Duodenal mucosa (tissue), 2 donors: ENCODE measurements around the gene ANKFY1.

Source experiments
- H3K27ac ChIP-seq: one replicate; pipeline ENCODE4 v1.7.0; 2013; ENCODE audit warnings: low read depth, low read length
- H3K27me3 ChIP-seq, 2 donors: one replicate each; pipeline ENCODE4 v1.7.0; 2013; ENCODE audit warnings: low read length in 2 of 2, control low read depth in 1 of 2; ENCODE audit not compliant: insufficient read depth in 2 of 2, control insufficient read depth in 1 of 2
- H3K36me3 ChIP-seq, 2 donors: one replicate each; pipeline ENCODE4 v1.7.0; 2013; ENCODE audit warnings: low read length in 2 of 2, control low read depth in 1 of 2; ENCODE audit not compliant: insufficient read depth in 2 of 2, control insufficient read depth in 1 of 2
- H3K4me1 ChIP-seq, 2 donors: one replicate each; pipeline ENCODE4 v1.7.0; 2013; ENCODE audit warnings: low read length in 2 of 2, control low read depth in 1 of 2; ENCODE audit not compliant: insufficient read depth in 2 of 2, control insufficient read depth in 1 of 2
- H3K4me3 ChIP-seq, 2 donors: one replicate each; pipeline ENCODE4 v1.7.0; 2013; ENCODE audit warnings: low read length in 2 of 2, low read depth in 1 of 2
- H3K9ac ChIP-seq, 2 donors: one replicate each; pipeline ENCODE4 v1.7.0; 2013; ENCODE audit warnings: low read length in 2 of 2, low read depth in 1 of 2
- H3K9me3 ChIP-seq, 2 donors: one replicate each; pipeline ENCODE4 v1.7.0; 2013; ENCODE audit warnings: low read length in 2 of 2, control low read depth in 1 of 2; ENCODE audit not compliant: control insufficient read depth in 1 of 2

The ANKFY1 gene

DNA sequence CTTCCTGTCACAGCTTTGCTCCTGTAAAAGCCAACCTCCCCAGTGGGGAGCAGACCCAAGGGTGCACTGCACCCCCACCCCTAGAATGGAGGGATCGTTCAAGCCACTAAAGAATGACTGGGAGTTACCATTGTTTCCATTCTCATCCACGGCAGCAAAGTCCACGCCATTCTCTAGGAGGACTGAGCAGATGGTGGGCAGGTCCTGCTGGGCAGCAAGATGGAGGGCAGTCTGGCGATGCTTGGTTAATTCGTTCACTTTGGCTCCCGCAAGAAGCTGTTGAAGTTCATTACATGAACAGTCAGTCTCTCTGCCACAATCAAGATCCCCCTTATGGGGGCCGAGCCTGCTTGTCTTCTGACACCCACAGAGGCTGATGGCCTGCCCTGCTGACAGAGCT is 90.0 kb downstream of the ANKFY1 start:
- H3K27ac ChIP-seq = no peak overlapping the region
- H3K9me3 ChIP-seq = no peaks in the 10 kb centered on the region
- no peak overlapping the region for H3K9ac ChIP-seq
- no peaks in the 10 kb centered on the region for H3K27me3 ChIP-seq
- no peaks in the 10 kb centered on the region for H3K4me1 ChIP-seq
- no peak overlapping the region for H3K4me3 ChIP-seq
- H3K36me3 ChIP-seq = peaks cover 60 to 93% of the 10 kb centered on the region in 2 donors

- no peak overlapping the region for H3K27ac ChIP-seq
- H3K9ac ChIP-seq = no peak overlapping the region
- H3K4me1 ChIP-seq = no peaks in the 10 kb centered on the region
- peaks cover 54 to 84% of the 10 kb centered on the region in 2 donors for H3K36me3 ChIP-seq
- no peaks in the 10 kb centered on the region for H3K27me3 ChIP-seq
- H3K9me3 ChIP-seq = no peaks in the 10 kb centered on the region
- no peak overlapping the region for H3K4me3 ChIP-seq
These were observed 91.4 kb downstream of the ANKFY1 start for GRCh38 chr17:4172356-4172755.

- no peak overlapping the region for H3K4me3 ChIP-seq
- no peak overlapping the region for H3K27ac ChIP-seq
- peaks cover 51 to 79% of the 10 kb centered on the region in 2 donors for H3K36me3 ChIP-seq
- H3K27me3 ChIP-seq = no peaks in the 10 kb centered on the region
- H3K9ac ChIP-seq = no peak overlapping the region
- H3K4me1 ChIP-seq = no peaks in the 10 kb centered on the region
- no peaks in the 10 kb centered on the region for H3K9me3 ChIP-seq
These were observed 93.0 kb downstream of the ANKFY1 start for GRCh38 chr17:4170639-4171280.

DNA sequence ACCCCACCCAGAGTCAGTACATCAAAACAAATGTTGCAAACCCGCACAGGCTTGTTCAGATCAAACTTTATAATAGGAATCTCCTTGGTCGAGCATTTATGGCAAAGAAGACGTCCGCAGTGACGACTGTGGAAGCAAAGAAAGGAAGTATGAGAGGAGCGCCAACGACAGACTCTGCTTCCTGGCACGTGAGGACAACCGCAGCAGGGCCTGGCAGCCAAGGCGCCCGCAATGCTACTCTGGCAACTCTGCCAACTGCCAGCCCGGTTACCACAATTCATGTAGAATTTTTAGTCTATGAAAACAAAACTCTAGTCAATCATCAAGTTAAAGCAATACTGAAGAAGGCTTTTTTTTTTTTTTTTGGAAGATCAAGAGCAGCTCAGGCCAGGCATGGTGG is 96.0 kb downstream of the ANKFY1 start:
- H3K36me3 ChIP-seq = peaks cover 55 to 75% of the 10 kb centered on the region in 2 donors
- H3K4me1 ChIP-seq = no peaks in the 10 kb centered on the region
- no peaks in the 10 kb centered on the region for H3K27me3 ChIP-seq
- H3K4me3 ChIP-seq = no peak overlapping the region
- H3K9me3 ChIP-seq = no peaks in the 10 kb centered on the region
- no peak overlapping the region for H3K9ac ChIP-seq
- no peak overlapping the region for H3K27ac ChIP-seq

GRCh38 chr17:4166419-4166818 is 97.4 kb downstream of the ANKFY1 start:
- Histone ChIP-seq H3K27me3 (no peaks in the 10 kb centered on the region), H3K4me3 (no peak overlapping the region), H3K4me1 (peaks cover 5% of the 10 kb centered on the region in 2 donors), H3K9ac (no peak overlapping the region), H3K36me3 (peaks cover 44 to 61% of the 10 kb centered on the region in 2 donors), H3K9me3 (no peaks in the 10 kb centered on the region), H3K27ac (no peak overlapping the region)

GRCh38 chr17:4165301-4166010 is 98.3 kb downstream of the ANKFY1 start:
- Histone ChIP-seq H3K4me3 (no peak overlapping the region), H3K4me1 (peaks cover 9 to 10% of the 10 kb centered on the region in 2 donors), H3K27ac (no peak overlapping the region), H3K27me3 (no peaks in the 10 kb centered on the region), H3K36me3 (peaks cover 43 to 51% of the 10 kb centered on the region in 2 donors), H3K9me3 (no peaks in the 10 kb centered on the region), H3K9ac (no peak overlapping the region)

- Histone ChIP-seq H3K9ac (no peak overlapping the region), H3K9me3 (no peaks in the 10 kb centered on the region), H3K4me1 (peaks cover 9 to 10% of the 10 kb centered on the region in 2 donors), H3K36me3 (peaks cover 32 to 41% of the 10 kb centered on the region in 2 donors), H3K4me3 (no peak overlapping the region), H3K27me3 (no peaks in the 10 kb centered on the region), H3K27ac (no peak overlapping the region)
These were observed 99.8 kb downstream of the ANKFY1 start for GRCh38 chr17:4163951-4164350.

- Histone ChIP-seq H3K27ac (no peak overlapping the region), H3K4me3 (no peak overlapping the region), H3K36me3 (peaks cover 28 to 43% of the 10 kb centered on the region in 2 donors), H3K9me3 (no peaks in the 10 kb centered on the region), H3K27me3 (no peaks in the 10 kb centered on the region), H3K4me1 (peaks cover 9 to 10% of the 10 kb centered on the region in 2 donors), H3K9ac (no peak overlapping the region)
These were observed 100.9 kb downstream of the ANKFY1 start for GRCh38 chr17:4162775-4163466.

DNA sequence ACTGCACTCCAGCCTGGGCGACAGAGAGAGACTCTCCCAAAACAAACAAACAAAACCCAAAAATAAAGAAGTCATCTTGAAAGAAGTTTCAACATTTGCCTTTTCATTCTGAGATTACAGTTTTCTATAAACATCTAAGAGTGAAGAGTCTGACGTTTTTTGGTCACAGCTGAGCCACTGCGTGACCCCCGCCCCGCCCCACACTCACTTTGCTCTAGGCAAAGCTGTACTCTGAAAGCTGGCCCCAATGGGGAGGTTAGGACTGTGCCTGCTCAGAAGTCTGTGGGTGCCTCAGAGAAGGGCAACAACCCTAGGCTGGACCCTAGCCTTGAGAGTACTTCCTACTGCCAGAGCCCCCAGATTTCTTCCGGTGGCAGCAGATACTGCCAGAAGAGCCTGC is 101.5 kb downstream of the ANKFY1 start:
- no peak overlapping the region for H3K27ac ChIP-seq
- no peak overlapping the region for H3K4me3 ChIP-seq
- H3K36me3 ChIP-seq = peaks cover 25 to 45% of the 10 kb centered on the region in 2 donors

DNA sequence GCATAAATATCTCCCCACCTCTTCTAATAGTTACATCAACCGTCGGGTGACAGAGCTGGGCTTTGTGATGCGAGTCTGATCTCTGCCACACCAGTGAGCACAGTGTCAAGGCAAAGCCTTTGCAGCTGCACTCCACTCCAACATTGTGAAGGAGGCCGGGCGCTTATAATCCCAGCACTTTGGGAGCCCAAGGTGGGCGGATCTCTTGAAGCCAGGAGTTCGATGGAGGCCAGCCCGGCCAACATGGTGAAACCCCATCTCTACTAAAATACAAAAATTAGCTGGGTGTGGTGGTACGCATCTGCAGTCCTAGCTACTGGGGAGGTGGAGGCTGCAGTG is 101.8 kb downstream of the ANKFY1 start:
- no peak overlapping the region for H3K27ac ChIP-seq
- peaks cover 24 to 45% of the 10 kb centered on the region in 2 donors for H3K36me3 ChIP-seq
- peaks cover 9 to 10% of the 10 kb centered on the region in 2 donors for H3K4me1 ChIP-seq
- H3K27me3 ChIP-seq = no peaks in the 10 kb centered on the region
- no peaks in the 10 kb centered on the region for H3K9me3 ChIP-seq
- H3K4me3 ChIP-seq = no peak overlapping the region
- H3K9ac ChIP-seq = no peak overlapping the region

More for the DNA sequence above, 101.5 kb downstream of the ANKFY1 start:
- H3K9me3 ChIP-seq = no peaks in the 10 kb centered on the region
- H3K27me3 ChIP-seq = no peaks in the 10 kb centered on the region
- H3K4me1 ChIP-seq = peaks cover 9 to 10% of the 10 kb centered on the region in 2 donors
- H3K9ac ChIP-seq = no peak overlapping the region
